Lower lobe of right lung (tissue), 2 donors: ENCODE results near the gene SLC28A1. TPM values are rescaled to one million over a fixed set of nuclear protein-coding genes. Genes with fewer than 3 reads are reported as not detected.

Experiments
- ATAC-seq, 2 donors: fragments of 200-7000 bp; cut with Tn5 transposase; one replicate each; pipeline ENCODE4 v1.9.1; 2020 to 2022; ENCODE audit warnings: mild to moderate bottlenecking in 2 of 2, moderate library complexity in 2 of 2
- DNase-seq: peaks from one replicate; pipeline ENCODE4 v3.0.0-alpha.2; 2020
- H3K27ac ChIP-seq: fragments of 200-600 bp; one replicate; pipeline ENCODE4 v1.8.0; 2022
- H3K27me3 ChIP-seq: fragments of 200-600 bp; one replicate; pipeline ENCODE4 v1.8.0; 2022; ENCODE audit warnings: low read depth
- H3K36me3 ChIP-seq: fragments of 200-600 bp; one replicate; pipeline ENCODE4 v1.8.0; 2022; ENCODE audit warnings: mild to moderate bottlenecking
- H3K4me1 ChIP-seq: fragments of 200-600 bp; one replicate; pipeline ENCODE4 v1.8.0; 2022
- H3K4me3 ChIP-seq: fragments of 200-600 bp; one replicate; pipeline ENCODE4 v1.8.0; 2022; ENCODE audit warnings: mild to moderate bottlenecking
- H3K9me3 ChIP-seq: fragments of 200-600 bp; one replicate; pipeline ENCODE4 v1.8.0; 2022
- CTCF ChIP-seq: fragments of 200-600 bp; IDR thresholded peaks from one replicate; pipeline ENCODE4 v1.8.0; 2022; ENCODE audit warnings: antibody characterized with exemption, mild to moderate bottlenecking
- intact Hi-C: fragments of 100-400 bp; cut with DNase I; formaldehyde crosslinking; loops from one replicate; pipeline ENCODE4 v1.11.0; 2022
- total RNA-seq: library from RNA; stranded (reverse); fragmentation: NEBNext Ultra II Directional; extraction: Animal tissue kit (Norgen Biotek cat#: 25700); gene quantifications from one replicate; pipeline ENCODE4 v1.2.1, GENCODE V29; 2021
- donor health status: DM: no; HTN: yes; CAD: no; lungs with severe emphysema.

Gene SLC28A1
- total RNA-seq, 1 donor from 2014 or later = not detected

GRCh38 chr15:84861781-84862180 is 22.7 kb upstream of the SLC28A1 start:
- DNase-seq (no peak), ATAC-seq (no peak)
- Histone ChIP-seq H3K4me1 (peaks cover 6% of the 10 kb centered on the region), H3K9me3 (no peaks in the 10 kb centered on the region), H3K36me3 (peaks cover 8% of the 10 kb centered on the region), H3K4me3 (no peak overlapping the region), H3K27ac (no peak overlapping the region), H3K27me3 (no peaks in the 10 kb centered on the region)
- TF ChIP-seq CTCF = no peak
- intact Hi-C loops = no loop called here

GRCh38 chr15:84862214-84862975 is 22.1 kb upstream of the SLC28A1 start:
- DNase-seq (no peak), ATAC-seq (no peak)
- no peaks in the 10 kb centered on the region for H3K27me3 ChIP-seq
- H3K4me1 ChIP-seq = peaks cover 6% of the 10 kb centered on the region
- H3K27ac ChIP-seq = no peak overlapping the region
- intact Hi-C loops = no loop called here
- H3K36me3 ChIP-seq = peaks cover 3% of the 10 kb centered on the region
- H3K4me3 ChIP-seq = no peak overlapping the region
- no peak for TF ChIP-seq CTCF
- no peaks in the 10 kb centered on the region for H3K9me3 ChIP-seq

GRCh38 chr15:84863565-84864443 is 20.7 kb upstream of the SLC28A1 start:
- H3K4me3 ChIP-seq = no peak overlapping the region
- intact Hi-C loops = no loop called here
- H3K4me1 ChIP-seq = peaks cover 6% of the 10 kb centered on the region
- no peaks in the 10 kb centered on the region for H3K9me3 ChIP-seq
- no peak for TF ChIP-seq CTCF
- no peaks in the 10 kb centered on the region for H3K27me3 ChIP-seq
- no peak overlapping the region for H3K27ac ChIP-seq
- DNase-seq (no peak), ATAC-seq (no peak)
- H3K36me3 ChIP-seq = peaks cover 3% of the 10 kb centered on the region

- no peaks in the 10 kb centered on the region for H3K27me3 ChIP-seq
- DNase-seq = no peak
- H3K27ac ChIP-seq = no peak overlapping the region
- no peaks in the 10 kb centered on the region for H3K9me3 ChIP-seq
- no peak overlapping the region for H3K4me3 ChIP-seq
- ATAC-seq = no peak
- intact Hi-C loops = no loop called here
- H3K36me3 ChIP-seq = peaks cover 3% of the 10 kb centered on the region
- H3K4me1 ChIP-seq = peaks cover 6% of the 10 kb centered on the region
- no peak for TF ChIP-seq CTCF
Measured at GRCh38 chr15:84864444-84864795, 20.0 kb upstream of the SLC28A1 start.

- no peaks in the 10 kb centered on the region for H3K27me3 ChIP-seq
- no peaks in the 10 kb centered on the region for H3K9me3 ChIP-seq
- intact Hi-C loops = no loop called here
- no peak for TF ChIP-seq CTCF
- no peak overlapping the region for H3K27ac ChIP-seq
- DNase-seq (no peak), ATAC-seq (no peak)
- peaks cover 6% of the 10 kb centered on the region for H3K4me1 ChIP-seq
- peaks cover 3% of the 10 kb centered on the region for H3K36me3 ChIP-seq
- H3K4me3 ChIP-seq = no peak overlapping the region
Measured at GRCh38 chr15:84865074-84865569, 19.3 kb upstream of the SLC28A1 start.
